Fibroblast of pulmonary artery (primary cell): ENCODE results near the gene STX3.

ENCODE experiments used
- DNase-seq: peaks from one replicate; pipeline ENCODE4 v3.0.0-alpha.2; 2010; ENCODE audit warnings: low read depth
- H3K4me3 ChIP-seq: replicated peaks from 2 replicates; pipeline ENCODE4 v1.5.1; 2011; ENCODE audit warnings: low read depth, mild to moderate bottlenecking, control low read depth, low read length, moderate library complexity
- TF ChIP-seq, protein P1 (sequence below): IDR thresholded peaks from 2 replicates; pipeline ENCODE4 v1.5.1; 2011; ENCODE audit warnings: mild to moderate bottlenecking, control low read depth, low read length, inconsistent platforms; ENCODE audit errors: missing control alignments

The STX3 gene

GRCh38 chr11:59754859-59755700 lies at the start of gene STX3:
Gene STX3, plus strand, starts transcription at chr11:59755376. Its CDS starts 230 bp downstream, at chr11:59755606.
- peak; percentile 73 for DNase-seq
- TF ChIP-seq, protein P1, sequence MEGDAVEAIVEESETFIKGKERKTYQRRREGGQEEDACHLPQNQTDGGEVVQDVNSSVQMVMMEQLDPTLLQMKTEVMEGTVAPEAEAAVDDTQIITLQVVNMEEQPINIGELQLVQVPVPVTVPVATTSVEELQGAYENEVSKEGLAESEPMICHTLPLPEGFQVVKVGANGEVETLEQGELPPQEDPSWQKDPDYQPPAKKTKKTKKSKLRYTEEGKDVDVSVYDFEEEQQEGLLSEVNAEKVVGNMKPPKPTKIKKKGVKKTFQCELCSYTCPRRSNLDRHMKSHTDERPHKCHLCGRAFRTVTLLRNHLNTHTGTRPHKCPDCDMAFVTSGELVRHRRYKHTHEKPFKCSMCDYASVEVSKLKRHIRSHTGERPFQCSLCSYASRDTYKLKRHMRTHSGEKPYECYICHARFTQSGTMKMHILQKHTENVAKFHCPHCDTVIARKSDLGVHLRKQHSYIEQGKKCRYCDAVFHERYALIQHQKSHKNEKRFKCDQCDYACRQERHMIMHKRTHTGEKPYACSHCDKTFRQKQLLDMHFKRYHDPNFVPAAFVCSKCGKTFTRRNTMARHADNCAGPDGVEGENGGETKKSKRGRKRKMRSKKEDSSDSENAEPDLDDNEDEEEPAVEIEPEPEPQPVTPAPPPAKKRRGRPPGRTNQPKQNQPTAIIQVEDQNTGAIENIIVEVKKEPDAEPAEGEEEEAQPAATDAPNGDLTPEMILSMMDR = no peak
- peak within 1 kb of the TSS; percentile 87 for H3K4me3 ChIP-seq

DNA sequence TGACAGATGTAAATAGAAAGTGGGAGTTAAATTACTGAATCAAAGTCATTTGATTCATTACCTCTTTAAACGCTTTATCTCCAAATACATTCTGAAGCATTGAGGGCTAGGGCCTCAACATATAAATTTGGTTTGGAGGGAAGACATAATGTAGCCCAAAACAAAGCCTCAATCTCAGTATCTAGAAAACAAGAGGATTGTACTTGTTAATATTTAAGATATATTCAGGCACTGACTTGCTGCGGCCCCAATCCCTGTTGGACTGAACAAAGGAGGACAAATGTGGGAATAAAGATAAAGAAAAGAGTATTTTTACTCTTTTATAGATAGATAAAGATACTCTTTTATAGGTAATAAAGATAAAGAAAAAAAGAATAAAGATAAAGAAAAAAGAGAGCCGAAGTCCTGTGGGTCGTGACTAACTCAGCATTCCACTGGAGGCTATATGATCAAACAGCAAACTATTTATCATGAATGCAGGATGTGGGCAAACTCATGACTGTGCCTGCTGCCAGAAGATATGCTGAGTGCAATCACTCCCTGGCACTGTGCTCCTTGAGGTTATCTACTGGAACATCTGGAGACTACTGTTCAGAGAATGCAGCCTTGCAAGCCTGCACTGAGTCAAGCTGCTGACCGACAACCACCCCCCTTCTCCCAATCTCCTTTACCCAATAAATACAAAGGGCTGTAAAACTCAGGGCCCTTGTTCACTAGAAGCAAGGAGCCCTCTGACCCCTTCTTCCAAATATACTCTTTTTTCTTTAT lies 48.5 kb upstream of the STX3 start:
- TF ChIP-seq, protein P1 = no peak
- no peak overlapping the region for H3K4me3 ChIP-seq
- DNase-seq = peak; percentile 55

GRCh38 chr11:59707371-59707770 lies 47.8 kb upstream of the STX3 start:
- TF ChIP-seq, protein P1 = no peak
- H3K4me3 ChIP-seq = no peak overlapping the region
- no peak for DNase-seq

- TF ChIP-seq, protein P1 = no peak
- DNase-seq = no peak
- no peak overlapping the region for H3K4me3 ChIP-seq
These were observed 46.6 kb upstream of the STX3 start for GRCh38 chr11:59708537-59708936.

- TF ChIP-seq, protein P1 = no peak
- no peak for DNase-seq
- no peak overlapping the region for H3K4me3 ChIP-seq
These were observed 44.9 kb upstream of the STX3 start for GRCh38 chr11:59710136-59710847.

DNA sequence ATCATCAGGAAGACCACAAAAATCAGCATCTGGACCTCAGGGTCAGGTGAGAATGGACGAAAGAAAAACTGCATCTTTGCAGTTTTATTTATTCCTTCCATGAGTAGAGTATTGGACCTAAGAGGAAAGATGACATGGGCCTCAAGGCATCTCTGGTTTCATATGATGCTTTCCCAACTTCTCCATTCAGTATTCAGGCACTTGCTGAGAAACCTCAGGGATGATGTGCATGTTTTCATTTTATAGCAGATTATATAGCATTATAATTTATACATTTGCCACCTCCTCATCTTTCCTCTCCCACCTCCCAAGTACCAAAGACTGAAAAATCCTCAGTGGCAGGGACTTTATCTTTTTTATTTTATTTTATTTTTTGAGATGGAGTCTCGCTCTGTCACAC lies 41.4 kb upstream of the STX3 start, which contains the start of gene OR10V1:
Gene OR10V1, minus strand, starts transcription at position 101 of the 400 bp plus-strand sequence. Its CDS starts 0 bp downstream, at position 101.
- DNase-seq = no peak
- no peak within 1 kb of the TSS for H3K4me3 ChIP-seq
- TF ChIP-seq, protein P1 = no peak
